ENCODE measurements around the gene CHST11.
A peak's percentile ranks its signal among the peaks of the same experiment; 100 is the strongest.

CHST11 gene

GRCh38 chr12:104484079-104484478 lies 27.3 kb downstream of the CHST11 start:
- DNase-seq = no peak

- no peak for DNase-seq
These were observed 29.1 kb downstream of the CHST11 start for GRCh38 chr12:104485651-104486362.

GRCh38 chr12:104486363-104486750 lies 29.6 kb downstream of the CHST11 start:
- no peak for DNase-seq

GRCh38 chr12:104486943-104487819 lies 30.4 kb downstream of the CHST11 start:
- no peak for DNase-seq

GRCh38 chr12:104488374-104488773 lies 31.6 kb downstream of the CHST11 start:
- DNase-seq = no peak

- no peak for DNase-seq
These were observed 33.4 kb downstream of the CHST11 start for GRCh38 chr12:104490186-104490585.

- no peak for DNase-seq
These were observed 34.1 kb downstream of the CHST11 start for GRCh38 chr12:104490850-104491249.

- no peak for DNase-seq
These were observed 36.7 kb downstream of the CHST11 start for GRCh38 chr12:104493496-104493895.

- DNase-seq = no peak
These were observed 37.5 kb downstream of the CHST11 start for GRCh38 chr12:104494137-104494792.

GRCh38 chr12:104494793-104495158 lies 38.0 kb downstream of the CHST11 start:
- DNase-seq = no peak

- DNase-seq = no peak
These were observed 39.0 kb downstream of the CHST11 start for GRCh38 chr12:104495786-104496185.

GRCh38 chr12:104496336-104496735 lies 39.6 kb downstream of the CHST11 start:
- DNase-seq = no peak

- no peak for DNase-seq
These were observed 41.6 kb downstream of the CHST11 start for GRCh38 chr12:104498211-104498801.

- DNase-seq = no peak
These were observed 43.1 kb downstream of the CHST11 start for GRCh38 chr12:104499668-104500332.

- DNase-seq = no peak
These were observed 44.4 kb downstream of the CHST11 start for GRCh38 chr12:104501115-104501514.

- no peak for DNase-seq
These were observed 44.9 kb downstream of the CHST11 start for GRCh38 chr12:104501660-104502059.

- no peak for DNase-seq
These were observed 45.5 kb downstream of the CHST11 start for GRCh38 chr12:104502217-104502616.

GRCh38 chr12:104502638-104503037 lies 45.9 kb downstream of the CHST11 start:
- no peak for DNase-seq

GRCh38 chr12:104503191-104503590 lies 46.4 kb downstream of the CHST11 start:
- no peak for DNase-seq

GRCh38 chr12:104504146-104504545 lies 47.4 kb downstream of the CHST11 start:
- DNase-seq = no peak

GRCh38 chr12:104505095-104505818 lies 48.5 kb downstream of the CHST11 start:
- peak; percentile 34 to 67 for DNase-seq

Measured in SHP77 (cell line).